HG03196 (cell line): ENCODE data around the gene IPP.
"Not testable (repeated sequence)": the region's sequence is repeated elsewhere in the genome, so short reads cannot be mapped to it uniquely, and the experiment has no call there.

Experiments used
- ATAC-seq: cut with Tn5 transposase; IDR thresholded peaks from one replicate; pipeline ENCODE4 v1.9.1; 2021; ENCODE audit not compliant: unreplicated experiment

IPP gene

GRCh38 chr1:45746922-45747321 lies 3.5 kb downstream of the IPP start:
- no peak for ATAC-seq

GRCh38 chr1:45739641-45740156 lies 10.8 kb downstream of the IPP start:
- not testable (repeated sequence) for ATAC-seq

DNA sequence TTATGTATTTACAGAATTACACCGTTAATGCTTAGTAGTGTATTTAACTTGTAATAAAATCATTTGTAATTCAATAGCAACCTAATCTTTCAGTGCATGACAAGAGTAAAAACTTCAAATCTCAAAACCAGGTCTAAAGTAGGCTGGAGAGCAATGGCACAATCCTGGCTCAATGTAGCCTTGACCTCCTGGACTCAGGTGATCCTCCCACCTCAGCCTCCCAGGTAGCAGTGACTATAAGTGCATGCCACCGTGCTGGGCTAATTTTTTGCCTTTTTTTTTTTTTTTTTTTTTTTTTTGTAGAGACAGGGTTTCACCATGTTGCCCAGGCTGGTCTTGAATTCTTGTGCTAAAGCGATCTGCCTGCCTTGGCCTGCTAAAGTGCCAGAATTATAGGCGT lies 11.3 kb downstream of the IPP start:
- ATAC-seq = no peak

- ATAC-seq = no peak
Observed at GRCh38 chr1:45730780-45731319, 19.6 kb downstream of the IPP start.

- ATAC-seq = no peak
Observed at GRCh38 chr1:45730075-45730779, 20.2 kb downstream of the IPP start.

- not testable (repeated sequence) for ATAC-seq
Observed at GRCh38 chr1:45726007-45726406, 24.4 kb downstream of the IPP start.

GRCh38 chr1:45723248-45723930 lies 27.1 kb downstream of the IPP start:
- ATAC-seq = no peak

DNA sequence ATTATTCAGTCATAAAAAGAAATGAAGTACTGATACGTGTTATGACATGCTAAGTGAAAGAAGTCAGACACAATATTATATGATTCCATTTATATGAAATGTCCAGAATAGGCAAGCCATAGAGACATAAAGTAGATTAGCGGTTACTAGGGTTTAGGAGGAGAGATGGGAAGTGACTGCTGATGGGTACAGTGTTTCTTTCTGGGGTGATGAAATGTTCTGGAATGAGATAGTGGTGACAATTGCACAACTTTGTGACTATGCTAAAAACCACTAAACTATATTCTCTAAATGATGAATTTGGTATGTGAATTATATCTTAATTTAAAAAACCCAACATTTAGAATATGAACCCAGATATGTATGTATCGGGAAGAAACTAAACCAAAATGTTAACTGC lies 27.6 kb downstream of the IPP start:
- ATAC-seq = no peak

DNA sequence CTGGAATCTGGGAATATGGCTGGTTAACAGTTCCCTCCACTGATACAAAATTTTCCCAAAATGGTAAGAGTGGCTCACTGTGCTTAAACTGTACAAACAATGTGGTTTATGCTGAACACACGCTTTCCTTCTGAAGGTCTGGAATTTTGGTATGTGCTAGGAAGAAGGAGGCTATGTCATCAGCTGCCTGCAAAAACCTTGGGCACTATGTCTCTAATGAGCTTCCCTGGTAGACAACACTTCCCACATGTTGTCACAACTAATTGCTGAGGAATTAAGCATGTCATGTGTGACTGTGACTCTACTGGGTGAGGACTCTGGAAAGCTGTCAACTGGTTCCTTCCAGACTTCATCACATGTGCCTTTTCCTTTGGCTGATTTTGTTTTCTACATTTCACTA lies 29.2 kb downstream of the IPP start:
- ATAC-seq = no peak

DNA sequence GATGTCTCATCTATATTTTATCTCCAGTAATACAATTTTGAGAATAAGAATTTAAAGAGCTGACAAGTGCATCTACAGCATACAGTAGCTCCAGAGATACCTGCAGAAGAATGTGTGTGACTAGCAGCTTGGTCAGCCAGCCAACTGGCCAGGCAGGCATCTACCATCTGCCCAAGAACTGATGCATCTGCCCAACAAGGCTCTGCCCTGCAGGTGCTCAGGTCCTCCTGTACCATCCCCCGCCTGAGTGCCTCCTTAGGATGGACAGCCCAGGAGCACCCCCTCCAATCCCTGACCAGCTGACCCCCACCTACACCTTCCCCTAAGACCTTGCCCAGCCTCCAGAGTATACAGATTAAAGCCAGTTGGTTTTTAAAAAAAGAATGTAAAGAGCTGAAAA lies 32.2 kb downstream of the IPP start:
- no peak for ATAC-seq

GRCh38 chr1:45717386-45717785 lies 33.1 kb downstream of the IPP start:
- not testable (repeated sequence) for ATAC-seq

DNA sequence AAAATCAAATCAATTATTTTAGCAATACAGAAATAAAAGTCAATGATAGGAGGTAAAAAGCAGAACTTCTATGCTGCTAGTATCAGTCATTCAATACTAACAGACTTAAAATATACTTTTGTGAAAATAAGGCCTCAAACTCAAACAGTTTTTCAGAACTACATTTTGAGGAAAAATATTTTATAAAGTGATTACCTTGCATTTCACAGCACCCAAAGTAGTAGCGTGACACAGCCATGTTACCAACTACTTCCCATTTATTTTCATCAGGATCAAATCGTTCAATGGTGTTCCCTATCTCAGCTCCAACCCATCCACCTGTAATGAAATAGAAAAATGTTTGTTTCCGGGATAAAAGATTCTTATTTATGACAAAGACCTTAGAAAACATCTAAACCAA lies 33.8 kb downstream of the IPP start:
- ATAC-seq = no peak

GRCh38 chr1:45713711-45714110 lies 36.7 kb downstream of the IPP start:
- no peak for ATAC-seq

- no peak for ATAC-seq
Observed at GRCh38 chr1:45704637-45705036, 45.8 kb downstream of the IPP start.

DNA sequence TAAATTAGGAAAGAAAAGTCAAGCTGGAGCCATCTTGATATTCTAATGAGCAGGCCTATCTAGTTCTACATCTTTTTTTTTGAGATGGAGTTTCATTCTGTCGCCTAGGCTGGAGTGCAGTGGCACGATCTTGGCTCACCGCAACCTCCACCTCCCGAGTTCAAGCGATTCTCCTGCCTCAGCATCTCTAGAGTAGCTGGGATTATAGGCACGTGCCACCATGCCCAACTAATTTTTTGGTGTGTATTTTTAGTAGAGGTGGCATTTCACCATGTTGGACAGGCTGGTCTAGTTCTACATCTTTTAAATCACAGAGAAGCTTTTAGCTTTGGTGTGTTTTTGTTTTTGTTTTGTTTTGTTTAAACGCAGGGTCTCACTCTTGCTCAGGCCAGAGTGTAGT lies 55.6 kb downstream of the IPP start:
- ATAC-seq = no peak

DNA sequence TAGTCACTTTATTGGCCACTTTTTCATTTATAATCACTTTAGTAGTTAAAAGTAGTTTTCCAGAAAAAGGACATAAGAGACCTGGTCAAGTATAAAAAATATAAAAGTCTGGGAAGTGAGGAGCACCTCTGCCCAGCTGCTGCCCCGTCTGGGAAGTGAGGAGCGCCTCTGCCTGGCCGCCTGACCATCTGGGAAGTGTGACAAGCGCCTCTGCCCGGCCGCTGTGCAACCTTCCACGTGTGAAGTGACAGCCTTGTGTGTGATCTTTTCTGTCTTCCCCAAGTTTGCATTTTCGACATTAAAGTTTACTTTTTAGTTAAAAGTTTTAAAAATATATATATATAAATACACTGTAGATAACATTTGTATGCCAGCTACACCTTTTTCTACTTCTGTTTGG lies 56.6 kb downstream of the IPP start:
- not testable (repeated sequence) for ATAC-seq

GRCh38 chr1:45687754-45688740 lies 62.4 kb downstream of the IPP start, which contains the start of gene TMEM69:
Gene TMEM69, plus strand, starts transcription at chr1:45688181. Its CDS starts 2,888 bp downstream, at chr1:45691069.
- peak; percentile 31 for ATAC-seq

DNA sequence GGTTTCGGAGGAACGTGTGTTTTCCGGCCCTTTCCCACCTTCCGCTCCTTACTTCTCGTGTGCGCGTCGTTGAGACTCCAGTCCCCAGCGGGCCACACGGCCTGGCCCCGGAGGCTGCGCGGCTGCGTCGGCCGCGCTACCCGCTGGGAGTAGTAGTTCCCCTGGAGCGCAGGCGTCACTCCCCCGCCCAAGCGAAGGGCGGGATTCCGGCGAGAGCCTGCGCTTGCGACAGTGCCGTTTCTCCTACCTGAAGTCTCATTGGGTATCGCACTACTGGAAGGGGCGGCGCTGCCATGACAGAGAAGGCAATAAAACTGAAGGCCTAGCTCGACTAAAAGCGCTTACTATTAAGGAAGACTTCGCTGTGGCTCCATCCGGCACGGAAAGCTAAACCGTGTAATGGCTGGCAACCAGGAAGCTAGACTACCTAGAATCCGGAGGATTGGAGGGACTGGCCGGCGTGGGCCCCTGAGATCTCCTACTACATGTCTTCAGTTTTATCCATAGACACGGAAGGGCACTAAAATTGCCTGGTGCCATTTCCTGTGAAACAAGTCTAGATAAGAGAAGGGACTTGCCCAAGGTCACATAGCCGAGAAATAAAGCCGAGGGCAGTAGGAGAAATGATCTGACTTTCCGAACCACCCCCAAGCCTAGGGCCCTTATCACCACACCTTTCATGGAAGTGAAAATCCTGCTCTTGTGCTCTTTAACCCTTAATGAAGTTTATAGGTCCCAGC lies 63.3 kb downstream of the IPP start:
- peak; percentile 83 for ATAC-seq

- ATAC-seq = peak; percentile 62
Observed at GRCh38 chr1:45686288-45687013, 64.0 kb downstream of the IPP start, which contains the start of gene GPBP1L1. Gene GPBP1L1, minus strand, starts transcription at chr1:45686533. Its CDS starts 27,446 bp downstream, at chr1:45659087.

DNA sequence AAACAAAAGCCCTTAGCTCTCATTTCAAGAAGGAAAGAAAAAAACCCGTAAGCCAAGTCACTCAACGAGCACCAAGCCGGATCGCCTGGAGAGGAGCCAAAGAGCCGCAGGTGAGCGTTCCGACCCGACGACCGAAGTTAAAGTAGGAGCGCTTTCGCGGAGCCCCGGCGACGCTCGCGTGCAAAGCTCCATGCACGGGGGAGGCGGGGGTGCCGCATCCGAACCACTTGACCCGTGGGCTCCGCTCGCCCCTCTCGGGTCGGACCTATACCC lies 64.5 kb downstream of the IPP start:
- peak; percentile 10 for ATAC-seq
